GM18951 (cell line): ENCODE data around the gene ATP2A1.
"Not testable (repeated sequence)": the region's sequence is repeated elsewhere in the genome, so short reads cannot be mapped to it uniquely, and the experiment has no call there.

Experiments
- POLR2A ChIP-seq: IDR thresholded peaks from 4 replicates; pipeline ENCODE4 v1.6.1; 2011; ENCODE audit warnings: mild to moderate bottlenecking; ENCODE audit not compliant: insufficient read length, insufficient read depth; ENCODE audit errors: extremely low read depth
- in situ Hi-C: fragments of 300-500 bp; cut with MboI; formaldehyde crosslinking; loops from one replicate; pipeline ENCODE4 v1.12.0; 2022; ENCODE audit warnings: low sequenced_read_pairs, mixed read lengths, inconsistent platforms; ENCODE audit not compliant: unreplicated experiment

ATP2A1 gene

DNA sequence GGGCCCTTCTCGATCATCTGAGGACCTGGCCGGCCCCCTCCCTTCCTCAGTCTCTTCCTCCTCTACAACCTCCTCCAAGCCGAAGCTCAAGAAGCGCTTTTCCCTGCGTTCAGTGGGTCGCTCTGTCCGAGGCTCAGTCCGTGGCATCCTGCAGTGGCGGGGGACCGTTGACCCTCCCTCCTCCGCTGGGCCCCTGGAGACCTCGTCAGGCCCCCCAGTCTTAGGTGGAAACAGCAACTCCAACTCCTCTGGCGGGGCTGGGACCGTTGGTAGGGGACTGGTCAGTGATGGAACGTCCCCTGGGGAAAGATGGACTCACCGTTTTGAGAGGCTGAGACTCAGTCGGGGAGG, 11.9 kb upstream of the ATP2A1 start:
- TF ChIP-seq POLR2A = no peak
- in situ Hi-C loops = no loop called here

DNA sequence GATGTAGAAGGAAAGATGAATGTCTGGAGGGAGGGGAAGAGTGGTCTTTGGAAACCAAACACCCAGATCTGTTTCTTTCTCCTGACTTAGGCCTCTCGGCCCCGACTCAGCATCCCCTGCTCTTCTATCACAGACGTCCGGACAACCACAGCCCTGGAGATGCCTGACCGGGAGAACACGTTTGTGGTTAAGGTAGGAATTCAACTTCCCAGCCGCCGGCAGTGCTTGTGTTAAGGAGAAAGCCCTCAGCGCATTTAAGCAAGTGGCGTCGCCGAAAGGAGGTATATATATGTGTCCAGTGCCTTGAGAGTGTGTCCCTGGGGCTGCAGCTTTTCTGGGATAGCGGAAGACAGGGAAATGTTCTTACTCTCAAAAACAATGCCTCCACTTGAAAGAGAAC, 11.0 kb upstream of the ATP2A1 start:
- in situ Hi-C loops = no loop called here
- no peak for TF ChIP-seq POLR2A

DNA sequence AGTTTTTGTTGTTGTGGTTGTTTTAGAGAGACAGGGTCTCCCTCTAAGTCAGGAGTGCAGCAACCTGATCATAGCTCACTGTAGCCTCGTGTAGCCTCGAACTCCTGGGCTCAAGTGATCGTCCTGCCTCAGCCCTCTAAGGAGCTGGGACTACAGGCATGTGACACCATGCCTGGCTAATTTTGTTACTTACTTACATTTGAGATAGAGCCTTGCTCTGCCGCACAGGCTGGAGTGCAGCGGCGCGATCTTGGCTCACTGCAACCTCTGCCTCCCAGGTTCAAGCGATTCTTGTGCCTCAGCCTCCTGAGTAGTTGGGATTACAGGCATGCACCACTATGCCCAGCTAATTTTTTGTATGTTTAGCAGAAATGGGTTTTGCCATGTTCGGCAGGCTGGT, 10.6 kb upstream of the ATP2A1 start:
- in situ Hi-C loops = not testable (repeated sequence)

DNA sequence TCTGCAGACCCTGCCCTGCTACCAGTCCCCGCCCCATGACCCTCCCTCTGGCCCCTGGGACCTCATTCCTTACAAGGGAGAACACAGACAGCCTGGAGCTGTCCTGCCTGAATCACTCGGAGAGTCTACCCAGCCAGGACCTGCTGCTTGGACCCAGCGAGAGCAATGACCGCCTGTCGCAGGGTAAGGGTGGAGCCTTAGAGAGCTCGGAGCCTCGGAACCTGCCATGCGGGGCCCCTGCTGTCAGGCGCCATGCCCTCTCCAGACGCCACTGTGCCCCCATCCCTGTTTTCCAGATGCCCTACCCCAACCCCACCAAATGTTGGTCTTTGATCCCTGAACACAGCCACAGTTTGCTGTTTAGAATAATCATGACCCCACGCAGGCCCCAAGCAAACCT, 9.1 kb upstream of the ATP2A1 start:
- in situ Hi-C loops = no loop called here

DNA sequence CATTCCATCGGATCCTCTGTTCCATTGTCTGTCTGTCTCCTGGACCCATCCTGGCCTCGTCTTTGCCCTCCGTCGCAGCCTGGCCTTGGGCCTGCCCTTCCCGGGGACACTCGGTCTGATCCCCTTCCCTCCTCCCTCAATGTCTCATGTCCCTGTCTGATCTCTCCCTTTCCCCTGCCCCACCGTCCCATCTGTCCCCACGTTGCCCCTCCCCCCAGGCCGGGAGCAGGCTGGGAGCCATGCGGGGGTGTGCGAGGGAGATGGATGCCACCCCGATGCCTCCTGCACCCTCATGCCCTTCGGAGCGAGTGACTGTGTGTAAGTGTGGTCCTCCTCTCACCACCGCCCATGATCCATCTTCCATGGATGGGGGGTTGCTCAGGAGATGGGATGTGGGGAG, 5.3 kb upstream of the ATP2A1 start:
- in situ Hi-C loops = no loop called here
- TF ChIP-seq POLR2A = no peak

More for the DNA sequence above, 9.1 kb upstream of the ATP2A1 start:
- TF ChIP-seq POLR2A = no peak

DNA sequence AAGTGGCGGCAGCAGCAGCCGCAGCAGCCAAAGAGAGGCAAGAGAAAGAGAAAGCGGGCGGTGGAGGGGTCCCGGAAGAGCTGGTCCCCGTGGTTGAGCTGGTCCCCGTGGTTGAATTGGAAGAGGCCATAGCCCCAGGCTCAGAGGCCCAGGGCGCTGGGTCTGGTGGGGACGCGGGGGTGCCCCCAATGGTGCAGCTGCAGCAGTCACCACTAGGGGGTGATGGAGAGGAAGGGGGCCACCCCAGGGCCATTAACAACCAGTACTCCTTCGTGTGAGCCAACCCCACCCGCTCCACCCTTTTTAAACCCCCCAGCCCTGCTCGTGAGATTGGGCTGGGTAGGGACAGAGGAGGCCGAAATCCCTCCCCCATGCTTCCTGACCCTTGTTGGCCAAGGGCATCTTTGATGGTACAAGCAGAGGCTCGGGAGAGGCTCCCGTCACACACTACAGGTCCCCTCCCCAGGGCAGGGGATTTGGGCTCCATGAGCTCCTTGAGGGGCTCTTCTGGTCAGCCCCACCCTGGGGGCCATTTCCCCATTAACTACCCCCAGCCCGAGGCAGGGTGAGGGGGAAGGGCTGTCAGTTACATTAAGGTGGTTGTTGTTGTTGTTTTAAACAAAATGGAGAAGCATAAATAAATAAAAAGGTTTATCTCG, 4.6 kb upstream of the ATP2A1 start:
- TF ChIP-seq POLR2A = no peak
- in situ Hi-C loops = no loop called here

DNA sequence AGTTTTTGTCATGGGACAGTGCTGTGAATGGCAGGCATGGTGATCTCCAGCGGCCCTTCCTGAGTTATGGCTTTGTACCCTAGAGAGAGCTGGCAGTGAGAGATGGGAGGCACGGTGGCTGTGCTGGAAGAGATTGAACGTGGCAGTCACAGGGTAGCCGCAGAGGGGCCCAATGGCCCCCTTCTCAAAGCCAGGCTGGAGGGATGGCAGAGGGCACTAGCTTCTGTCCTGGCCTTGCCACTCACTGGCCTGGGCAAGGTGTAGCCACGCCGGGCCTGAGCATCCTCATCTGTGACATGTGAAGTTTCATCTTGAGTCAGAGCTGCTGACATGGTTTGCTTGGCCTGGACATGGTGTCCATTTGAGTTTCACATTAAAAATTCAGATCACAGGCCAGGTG, 3.9 kb upstream of the ATP2A1 start:
- in situ Hi-C loops = no loop called here
- TF ChIP-seq POLR2A = no peak

DNA sequence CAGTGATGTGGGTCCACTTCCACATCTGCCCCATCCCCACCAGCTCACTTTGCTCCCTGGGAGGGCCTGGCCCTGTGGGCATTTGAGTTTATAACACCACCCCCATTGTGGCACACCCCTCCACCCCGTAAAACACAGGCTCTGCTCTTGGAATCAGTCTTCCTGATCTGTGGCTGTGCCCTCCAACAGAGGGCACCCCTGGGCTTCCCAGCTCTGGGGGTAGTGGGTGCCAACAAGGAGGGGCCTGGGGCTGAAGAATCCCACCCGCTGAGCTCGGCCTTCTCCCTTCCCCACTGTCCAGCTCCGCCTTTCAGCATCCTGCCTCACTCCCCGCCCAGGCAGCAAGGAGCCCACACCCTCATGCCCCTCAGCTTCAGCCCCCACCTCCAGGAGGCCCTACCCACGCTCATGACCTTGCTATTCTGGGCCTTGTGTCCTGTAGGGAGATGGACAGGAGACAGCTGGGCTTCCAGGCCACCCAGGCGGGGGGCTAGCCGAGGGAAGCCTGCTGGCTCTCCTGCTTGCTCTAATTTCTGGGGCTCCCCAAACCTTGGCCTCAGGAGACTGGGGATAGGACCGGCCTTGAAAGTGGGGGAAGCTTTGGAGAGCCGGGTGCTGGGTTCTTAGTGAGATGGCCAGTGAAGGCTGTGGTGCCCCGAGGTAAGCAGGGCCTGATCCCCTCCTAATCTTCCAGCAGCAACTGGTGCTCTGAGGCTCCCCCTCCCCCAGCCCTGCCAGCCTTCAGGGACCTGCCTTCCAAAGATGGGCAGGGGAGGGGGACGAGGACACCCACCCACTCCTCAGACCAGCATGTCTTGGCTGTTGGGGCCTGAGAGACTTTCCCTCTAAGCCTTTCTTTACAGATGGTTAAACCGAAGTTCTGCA, 2.9 kb upstream of the ATP2A1 start:
- in situ Hi-C loops = no loop called here
- no peak for TF ChIP-seq POLR2A

DNA sequence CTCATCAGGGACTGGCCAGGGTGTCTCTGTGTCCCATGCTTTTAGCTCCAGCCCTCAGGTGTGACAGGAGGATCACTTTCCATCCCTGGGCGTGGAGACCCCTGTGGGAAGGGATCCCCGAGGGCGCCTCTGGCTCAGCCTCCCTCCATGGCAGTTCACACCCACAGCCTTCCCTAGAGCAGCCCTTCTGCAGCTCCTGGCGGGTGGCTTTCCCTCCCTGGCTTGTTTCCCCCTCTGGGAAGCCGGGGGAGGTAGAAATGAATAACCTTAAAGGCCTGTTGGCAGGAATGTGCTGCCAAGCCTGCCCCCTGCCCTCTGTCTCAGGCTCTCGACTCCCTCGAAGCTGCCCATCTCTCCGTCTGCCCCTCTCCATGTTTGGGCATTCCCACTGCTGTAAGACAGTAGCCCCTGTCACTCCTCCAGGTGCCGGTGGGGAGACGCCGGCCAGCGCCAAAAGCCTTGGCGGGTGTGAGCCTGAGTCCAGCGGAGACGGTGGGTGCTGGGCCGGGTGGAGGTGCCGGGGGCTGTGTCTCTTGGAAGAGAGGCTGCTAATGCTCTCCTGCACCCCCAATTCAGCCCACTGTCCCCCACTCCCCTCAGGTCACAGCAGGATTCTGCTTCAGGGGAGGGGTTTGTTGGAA, 2.1 kb upstream of the ATP2A1 start:
- in situ Hi-C loops = no loop called here
- no peak for TF ChIP-seq POLR2A

DNA sequence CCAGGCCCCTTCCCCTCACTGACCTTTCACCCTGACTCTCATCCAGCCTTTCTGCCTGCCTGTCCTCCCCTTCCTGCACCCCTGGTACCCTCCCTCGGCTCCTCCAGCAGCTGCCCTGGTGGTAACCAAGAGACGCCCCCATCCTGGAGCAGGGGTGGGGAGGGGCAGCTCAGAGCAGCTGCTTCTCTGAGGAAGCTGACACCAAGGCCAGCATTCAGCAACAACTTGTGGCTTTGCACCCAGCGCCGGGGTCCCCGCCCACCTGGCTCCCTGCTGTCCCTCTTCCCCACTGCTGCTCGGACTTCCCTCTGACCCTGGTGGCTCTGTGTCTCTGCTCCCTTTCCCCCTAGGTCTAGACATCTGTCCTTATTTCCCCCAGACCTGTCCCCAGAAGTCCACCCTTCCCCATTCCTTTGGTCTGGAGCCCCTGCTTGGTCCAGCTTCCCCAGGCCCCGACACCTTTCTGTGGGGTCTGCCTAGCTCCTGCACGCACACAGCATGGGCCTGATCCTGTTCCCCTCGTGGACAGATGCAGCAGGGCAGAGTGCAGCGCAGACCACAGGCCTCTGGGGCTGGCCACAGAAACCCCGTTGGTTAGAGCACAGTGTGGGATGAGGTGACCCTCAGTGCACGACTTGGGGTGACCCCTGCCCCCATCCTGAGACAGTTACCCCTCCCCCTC, 1.2 kb upstream of the ATP2A1 start:
- no peak for TF ChIP-seq POLR2A

DNA sequence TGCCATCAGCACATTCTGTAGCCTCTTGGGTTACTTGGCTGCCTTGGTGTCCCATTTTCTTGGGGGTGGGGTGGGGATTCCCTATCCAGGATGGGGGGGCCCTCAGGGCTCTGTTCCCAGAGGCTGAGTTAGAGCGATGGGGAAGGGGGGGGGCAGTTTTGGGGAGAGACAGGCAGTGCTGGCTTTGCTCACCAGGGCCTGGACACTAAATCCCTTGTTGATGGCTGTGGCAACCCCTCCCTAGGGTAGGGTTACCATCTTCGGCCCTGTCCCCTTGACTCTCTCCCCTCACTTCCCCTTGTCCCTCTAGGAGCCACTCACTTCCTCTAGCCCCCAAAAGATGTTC, 660 bp upstream of the ATP2A1 start:
- TF ChIP-seq POLR2A = no peak
- in situ Hi-C loops = no loop called here

More for the DNA sequence above, 1.2 kb upstream of the ATP2A1 start:
- in situ Hi-C loops = no loop called here

DNA sequence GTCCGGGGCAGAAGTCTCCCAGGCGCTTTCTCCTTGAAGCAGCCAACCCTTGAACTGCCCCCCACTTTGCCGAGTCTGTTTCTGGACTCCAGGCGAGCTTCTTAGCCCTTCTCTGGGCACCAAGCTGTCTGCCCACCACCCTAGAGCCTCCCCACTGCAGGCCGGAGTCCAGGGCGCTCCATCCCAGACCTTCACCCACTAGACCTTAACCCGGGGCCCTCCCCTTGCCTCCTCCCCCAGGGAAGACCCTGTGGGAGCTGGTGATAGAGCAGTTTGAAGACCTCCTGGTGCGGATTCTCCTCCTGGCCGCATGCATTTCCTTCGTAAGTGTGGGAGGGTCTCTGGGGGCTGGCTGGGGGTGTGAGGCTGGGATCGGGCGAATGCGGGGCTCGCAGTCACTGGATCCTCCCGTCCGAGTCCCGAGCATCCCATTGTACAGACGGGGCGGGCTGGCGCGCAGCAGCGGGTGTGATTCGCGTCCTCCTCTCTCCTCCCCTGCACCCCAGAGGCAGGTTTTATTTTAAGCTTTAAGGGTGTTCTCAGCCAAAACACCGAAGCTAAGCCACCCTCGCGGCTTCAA, 1.1 kb downstream of the ATP2A1 start:
- no peak for TF ChIP-seq POLR2A
- in situ Hi-C loops = no loop called here

DNA sequence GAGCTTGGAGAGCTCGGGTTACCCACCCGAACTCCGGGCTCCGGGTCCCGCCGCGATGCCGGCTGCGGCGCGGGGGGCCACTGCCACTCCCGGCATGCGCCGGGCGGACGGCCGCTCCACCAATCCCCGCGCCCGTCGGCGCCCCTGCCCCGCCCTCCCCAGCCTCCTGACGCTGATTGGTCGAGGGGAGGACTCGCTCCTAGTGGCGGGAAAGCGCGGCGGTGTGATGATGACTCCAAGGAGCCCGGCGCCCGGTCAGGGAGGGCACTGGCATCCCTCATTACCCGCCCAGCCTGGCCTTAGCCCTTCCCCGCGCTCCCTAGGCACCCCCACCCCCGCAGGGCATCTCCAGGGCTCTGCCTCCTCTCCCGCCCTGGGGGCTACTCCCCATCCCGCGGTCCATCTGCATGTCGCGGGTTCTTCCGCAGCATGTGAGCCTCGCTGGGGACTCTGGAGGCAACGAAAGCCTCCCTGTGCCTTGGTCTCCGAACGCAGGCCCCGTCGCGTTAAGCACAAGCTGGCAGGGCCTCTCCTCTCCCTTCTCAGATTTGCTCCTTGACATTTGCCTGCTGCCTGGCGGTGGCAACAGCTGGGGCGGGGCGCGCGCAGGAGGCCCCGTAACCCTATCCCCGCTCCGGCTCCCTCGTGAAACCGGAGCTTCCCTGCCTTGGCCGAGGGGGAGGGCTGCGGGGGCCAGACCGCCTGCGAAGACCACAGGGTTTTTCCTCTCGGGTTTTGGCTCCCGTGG, 1.7 kb downstream of the ATP2A1 start:
- in situ Hi-C loops = no loop called here

DNA sequence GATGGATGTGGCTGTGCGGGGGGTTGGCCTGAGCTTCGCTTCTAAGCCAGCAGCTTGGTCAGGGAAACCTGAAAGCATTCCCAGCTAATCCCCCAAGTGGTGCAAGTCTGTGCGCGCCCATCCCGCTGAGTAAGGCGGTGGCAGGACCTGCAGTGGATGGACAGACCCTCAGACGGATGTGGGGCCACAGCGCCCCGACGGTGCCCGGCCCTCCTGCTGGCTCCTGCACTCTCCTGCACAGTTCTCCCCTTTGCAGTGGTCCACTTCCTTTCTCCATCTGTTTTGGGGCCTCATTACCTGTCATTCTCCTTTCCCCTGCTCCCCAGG, 2.3 kb downstream of the ATP2A1 start:
- in situ Hi-C loops = no loop called here

More for the DNA sequence above, 1.7 kb downstream of the ATP2A1 start:
- TF ChIP-seq POLR2A = peak; percentile 83

More for the DNA sequence above, 2.3 kb downstream of the ATP2A1 start:
- TF ChIP-seq POLR2A = no peak
